Activated T-helper 1 cell treated with anti-CD3 and anti-CD28 coated beads, Interleukin-12 subunit alpha, Interleukin-12 subunit beta, Interleukin-2, Interleukin-4 antibody, amounts not matched to agents 30 ng/mL and 10 ng/mL and 1 ng/mL, durations not matched to agents 14 hours and 24 hours and 36 hours (primary cell): Measurements from ENCODE around the gene PRPH. TPM values are rescaled to one million over a fixed set of nuclear protein-coding genes. Genes with fewer than 3 reads are reported as not detected.
A peak's percentile ranks its signal among the peaks of the same experiment; 100 is the strongest.
"Not testable (repeated sequence)": the region's sequence is repeated elsewhere in the genome, so short reads cannot be mapped to it uniquely, and the experiment has no call there.

Source experiments
- DNase-seq: peaks from one replicate; pipeline ENCODE4 v3.0.0; 2021; ENCODE audit warnings: low spot score
- H3K27ac Mint-ChIP-seq: one replicate; pipeline ENCODE4 v1.8.0; 2021; ENCODE audit warnings: mild to moderate bottlenecking, mixed read lengths
- H3K27me3 Mint-ChIP-seq: one replicate; pipeline ENCODE4 v1.8.0; 2022; ENCODE audit warnings: mild to moderate bottlenecking, moderate library complexity, mixed read lengths; ENCODE audit not compliant: insufficient read depth
- H3K36me3 Mint-ChIP-seq: one replicate; pipeline ENCODE4 v1.8.0; 2021; ENCODE audit warnings: low read depth, mixed read lengths
- H3K4me1 Mint-ChIP-seq: one replicate; pipeline ENCODE4 v1.8.0; 2021; ENCODE audit warnings: low read depth, mixed read lengths
- H3K4me3 Mint-ChIP-seq: one replicate; pipeline ENCODE4 v1.8.0; 2021; ENCODE audit warnings: mild to moderate bottlenecking, moderate library complexity, mixed read lengths
- H3K9me3 Mint-ChIP-seq: one replicate; pipeline ENCODE4 v1.8.0; 2021; ENCODE audit warnings: mixed read lengths
- intact Hi-C: fragments of 100-400 bp; cut with micrococcal nuclease; formaldehyde crosslinking; loops from one replicate; pipeline ENCODE4 v1.15.1; 2024
- total RNA-seq: library from RNA; stranded (reverse); gene quantifications from 2 replicates; pipeline ENCODE4 v1.2.3, GENCODE V29; 2022

Gene PRPH
- total RNA-seq, result 0.20 TPM in 1 of 2 replicates, not detected in the other

- Mint-ChIP-seq H3K27ac (no peak within 1 kb of the TSS), H3K27me3 (peaks cover 41% of the 10 kb centered on the region), H3K36me3 (no peaks in the 10 kb centered on the region), H3K4me1 (peaks cover 5% of the 10 kb centered on the region), H3K9me3 (no peaks in the 10 kb centered on the region), H3K4me3 (no peak within 1 kb of the TSS)
- no peak for DNase-seq
- intact Hi-C loops, result no loop called here
Observed at GRCh38 chr12:49295082-49295936, at the start of gene PRPH. TSS of gene PRPH (plus strand) at chr12:49295147. CDS start at chr12:49295201, 54 bp downstream.

- Mint-ChIP-seq H3K36me3 (no peaks in the 10 kb centered on the region), H3K4me1 (peaks cover 4% of the 10 kb centered on the region), H3K9me3 (no peaks in the 10 kb centered on the region), H3K27ac (no peak overlapping the region), H3K27me3 (peaks cover 7% of the 10 kb centered on the region), H3K4me3 (no peak overlapping the region)
- intact Hi-C loops, result no loop called here
- DNase-seq, result no peak
Observed at GRCh38 chr12:49251357-49251756, 43.6 kb upstream of the PRPH start.

- no peak overlapping the region for H3K4me3 Mint-ChIP-seq
- intact Hi-C loops, result no loop called here
- H3K36me3 Mint-ChIP-seq, result no peaks in the 10 kb centered on the region
- peaks cover 7% of the 10 kb centered on the region for H3K27me3 Mint-ChIP-seq
- no peak for DNase-seq
- no peaks in the 10 kb centered on the region for H3K9me3 Mint-ChIP-seq
- H3K27ac Mint-ChIP-seq, result no peak overlapping the region
- peaks cover 4% of the 10 kb centered on the region for H3K4me1 Mint-ChIP-seq
Observed at GRCh38 chr12:49253033-49253623, 41.8 kb upstream of the PRPH start.

GRCh38 chr12:49255456-49255855 is 39.5 kb upstream of the PRPH start:
- H3K4me3 Mint-ChIP-seq, H3K27ac Mint-ChIP-seq, H3K4me1 Mint-ChIP-seq, DNase-seq, H3K9me3 Mint-ChIP-seq, H3K36me3 Mint-ChIP-seq, intact Hi-C loops, H3K27me3 Mint-ChIP-seq: not testable (repeated sequence)

GRCh38 chr12:49255857-49256637 is 38.9 kb upstream of the PRPH start:
- no peak overlapping the region for H3K4me3 Mint-ChIP-seq
- intact Hi-C loops, result no loop called here
- H3K36me3 Mint-ChIP-seq, result no peaks in the 10 kb centered on the region
- H3K4me1 Mint-ChIP-seq, result peaks cover 4% of the 10 kb centered on the region
- H3K27me3 Mint-ChIP-seq, result peaks cover 6% of the 10 kb centered on the region
- no peak for DNase-seq
- H3K27ac Mint-ChIP-seq, result no peak overlapping the region
- no peaks in the 10 kb centered on the region for H3K9me3 Mint-ChIP-seq

GRCh38 chr12:49257508-49258184 is 37.3 kb upstream of the PRPH start:
- H3K9me3 Mint-ChIP-seq, H3K4me1 Mint-ChIP-seq, H3K27me3 Mint-ChIP-seq, H3K36me3 Mint-ChIP-seq, DNase-seq, H3K27ac Mint-ChIP-seq, H3K4me3 Mint-ChIP-seq, intact Hi-C loops: not testable (repeated sequence)

- Mint-ChIP-seq H3K9me3 (no peaks in the 10 kb centered on the region), H3K36me3 (no peaks in the 10 kb centered on the region), H3K4me1 (peaks cover 13% of the 10 kb centered on the region), H3K27ac (no peak overlapping the region), H3K27me3 (no peaks in the 10 kb centered on the region), H3K4me3 (no peak overlapping the region)
- no peak for DNase-seq
- intact Hi-C loops, result no loop called here
Observed at GRCh38 chr12:49259452-49259851, 35.5 kb upstream of the PRPH start.

- H3K9me3 Mint-ChIP-seq, result no peaks in the 10 kb centered on the region
- H3K36me3 Mint-ChIP-seq, result no peaks in the 10 kb centered on the region
- H3K4me3 Mint-ChIP-seq, result no peak overlapping the region
- intact Hi-C loops, result loop anchor here (10.0 kb wide), 2 partner anchors 405 to 1145 kb away; partner anchors contain the start of genes DDX23 and LARP4
- H3K4me1 Mint-ChIP-seq, result peaks cover 13% of the 10 kb centered on the region
- H3K27ac Mint-ChIP-seq, result no peak overlapping the region
- no peak for DNase-seq
- no peaks in the 10 kb centered on the region for H3K27me3 Mint-ChIP-seq
Observed at GRCh38 chr12:49260166-49260565, 34.8 kb upstream of the PRPH start.

GRCh38 chr12:49260571-49261363 is 34.2 kb upstream of the PRPH start:
- intact Hi-C loops, result loop anchor here (10.0 kb wide), 2 partner anchors 406 to 1144 kb away; partner anchors contain the start of genes DDX23 and LARP4
- H3K27me3 Mint-ChIP-seq, result no peaks in the 10 kb centered on the region
- DNase-seq, result no peak
- H3K4me3 Mint-ChIP-seq, result no peak overlapping the region
- H3K9me3 Mint-ChIP-seq, result no peaks in the 10 kb centered on the region
- peaks cover 13% of the 10 kb centered on the region for H3K4me1 Mint-ChIP-seq
- H3K27ac Mint-ChIP-seq, result no peak overlapping the region
- peaks cover 3% of the 10 kb centered on the region for H3K36me3 Mint-ChIP-seq

- Mint-ChIP-seq H3K4me1 (peaks cover 13% of the 10 kb centered on the region), H3K4me3 (no peak overlapping the region), H3K36me3 (peaks cover 3% of the 10 kb centered on the region), H3K27me3 (no peaks in the 10 kb centered on the region), H3K9me3 (no peaks in the 10 kb centered on the region), H3K27ac (no peak overlapping the region)
- intact Hi-C loops, result loop anchor here (10.0 kb wide), 2 partner anchors 407 to 1143 kb away; partner anchors contain the start of genes DDX23 and LARP4
- no peak for DNase-seq
Observed at GRCh38 chr12:49261721-49262120, 33.2 kb upstream of the PRPH start.

GRCh38 chr12:49263400-49263763 is 31.6 kb upstream of the PRPH start:
- H3K9me3 Mint-ChIP-seq, result no peaks in the 10 kb centered on the region
- H3K27me3 Mint-ChIP-seq, result no peaks in the 10 kb centered on the region
- DNase-seq, result no peak
- H3K36me3 Mint-ChIP-seq, result peaks cover 9% of the 10 kb centered on the region
- H3K27ac Mint-ChIP-seq, result no peak overlapping the region
- intact Hi-C loops, result loop anchor here (10.0 kb wide), 2 partner anchors 409 to 1141 kb away; partner anchors contain the start of genes DDX23 and LARP4
- peak overlapping the region; percentile 94 for H3K4me3 Mint-ChIP-seq
- peaks cover 24% of the 10 kb centered on the region for H3K4me1 Mint-ChIP-seq

- H3K9me3 Mint-ChIP-seq, result no peaks in the 10 kb centered on the region
- H3K36me3 Mint-ChIP-seq, result peaks cover 17% of the 10 kb centered on the region
- H3K4me3 Mint-ChIP-seq, result peak overlapping the region; percentile 99
- intact Hi-C loops, result loop anchor here (1.0 to 10.0 kb wide), 5 partner anchors 75 to 1140 kb away; partner anchors contain the start of genes DDX23, LARP4, MCRS1 and PRKAG1
- DNase-seq, result no peak
- H3K4me1 Mint-ChIP-seq, result peaks cover 33% of the 10 kb centered on the region
- no peaks in the 10 kb centered on the region for H3K27me3 Mint-ChIP-seq
- H3K27ac Mint-ChIP-seq, result peak overlapping the region; percentile 68
Observed at GRCh38 chr12:49264466-49264872, 30.5 kb upstream of the PRPH start.
